Measurements from ENCODE around the gene CPO.

DNA sequence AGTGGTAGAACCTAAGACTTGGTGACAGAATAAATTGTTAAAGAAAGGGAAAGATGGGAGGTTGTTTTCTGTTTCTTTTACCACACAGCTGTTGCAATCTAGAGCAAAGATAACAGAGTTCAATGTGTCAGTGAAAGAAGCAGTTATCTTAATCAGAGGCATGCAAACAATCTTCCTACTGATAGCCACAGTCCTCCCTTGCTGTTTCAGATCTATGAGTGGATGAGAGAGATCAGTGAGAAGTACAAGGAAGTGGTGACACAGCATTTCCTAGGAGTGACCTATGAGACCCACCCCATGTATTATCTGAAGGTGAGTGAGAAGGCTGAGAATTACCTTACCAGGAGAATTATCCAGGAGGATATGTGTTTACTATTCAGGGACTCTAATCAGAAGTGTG is 15.9 kb downstream of the CPO start:
- TF ChIP-seq BACH2 (CRISPR knock-in tag; IDR thresholded peaks at IDR 0.05; ENCODE audit: borderline replicate concordance) (no peak), SNAI2 (CRISPR knock-in tag; IDR thresholded peaks at IDR 0.05) (no peak), ESRRG (CRISPR knock-in tag; IDR thresholded peaks at IDR 0.05) (no peak), OSR1 (CRISPR knock-in tag; IDR thresholded peaks at IDR 0.05) (no peak), ZNF8 (CRISPR knock-in tag; IDR thresholded peaks at IDR 0.05) (no peak), ARNTL (CRISPR knock-in tag; IDR thresholded peaks at IDR 0.05; ENCODE audit: borderline replicate concordance, low read depth) (no peak), ZNF70 (CRISPR knock-in tag; IDR thresholded peaks at IDR 0.05) (no peak), RARB (CRISPR knock-in tag; IDR thresholded peaks at IDR 0.05) (no peak), TOX (CRISPR knock-in tag; IDR thresholded peaks at IDR 0.05; ENCODE audit: borderline replicate concordance) (no peak), ZFP3 (CRISPR knock-in tag; IDR thresholded peaks at IDR 0.05) (no peak), GLIS3 (CRISPR knock-in tag; IDR thresholded peaks at IDR 0.05) (no peak)
- TF ChIP-seq, protein P1, sequence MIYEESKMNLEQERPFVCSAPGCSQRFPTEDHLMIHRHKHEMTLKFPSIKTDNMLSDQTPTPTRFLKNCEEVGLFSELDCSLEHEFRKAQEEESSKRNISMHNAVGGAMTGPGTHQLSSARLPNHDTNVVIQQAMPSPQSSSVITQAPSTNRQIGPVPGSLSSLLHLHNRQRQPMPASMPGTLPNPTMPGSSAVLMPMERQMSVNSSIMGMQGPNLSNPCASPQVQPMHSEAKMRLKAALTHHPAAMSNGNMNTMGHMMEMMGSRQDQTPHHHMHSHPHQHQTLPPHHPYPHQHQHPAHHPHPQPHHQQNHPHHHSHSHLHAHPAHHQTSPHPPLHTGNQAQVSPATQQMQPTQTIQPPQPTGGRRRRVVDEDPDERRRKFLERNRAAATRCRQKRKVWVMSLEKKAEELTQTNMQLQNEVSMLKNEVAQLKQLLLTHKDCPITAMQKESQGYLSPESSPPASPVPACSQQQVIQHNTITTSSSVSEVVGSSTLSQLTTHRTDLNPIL (CRISPR knock-in tag; IDR thresholded peaks at IDR 0.05; ENCODE audit: low read depth) = no peak
- TF ChIP-seq, protein P2, sequence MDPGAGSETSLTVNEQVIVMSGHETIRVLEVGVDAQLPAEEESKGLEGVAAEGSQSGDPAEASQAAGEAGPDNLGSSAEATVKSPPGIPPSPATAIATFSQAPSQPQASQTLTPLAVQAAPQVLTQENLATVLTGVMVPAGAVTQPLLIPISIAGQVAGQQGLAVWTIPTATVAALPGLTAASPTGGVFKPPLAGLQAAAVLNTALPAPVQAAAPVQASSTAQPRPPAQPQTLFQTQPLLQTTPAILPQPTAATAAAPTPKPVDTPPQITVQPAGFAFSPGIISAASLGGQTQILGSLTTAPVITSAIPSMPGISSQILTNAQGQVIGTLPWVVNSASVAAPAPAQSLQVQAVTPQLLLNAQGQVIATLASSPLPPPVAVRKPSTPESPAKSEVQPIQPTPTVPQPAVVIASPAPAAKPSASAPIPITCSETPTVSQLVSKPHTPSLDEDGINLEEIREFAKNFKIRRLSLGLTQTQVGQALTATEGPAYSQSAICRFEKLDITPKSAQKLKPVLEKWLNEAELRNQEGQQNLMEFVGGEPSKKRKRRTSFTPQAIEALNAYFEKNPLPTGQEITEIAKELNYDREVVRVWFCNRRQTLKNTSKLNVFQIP (CRISPR knock-in tag; IDR thresholded peaks at IDR 0.05; ENCODE audit: borderline replicate concordance, low read depth) = no peak
- TF ChIP-seq, protein P3, sequence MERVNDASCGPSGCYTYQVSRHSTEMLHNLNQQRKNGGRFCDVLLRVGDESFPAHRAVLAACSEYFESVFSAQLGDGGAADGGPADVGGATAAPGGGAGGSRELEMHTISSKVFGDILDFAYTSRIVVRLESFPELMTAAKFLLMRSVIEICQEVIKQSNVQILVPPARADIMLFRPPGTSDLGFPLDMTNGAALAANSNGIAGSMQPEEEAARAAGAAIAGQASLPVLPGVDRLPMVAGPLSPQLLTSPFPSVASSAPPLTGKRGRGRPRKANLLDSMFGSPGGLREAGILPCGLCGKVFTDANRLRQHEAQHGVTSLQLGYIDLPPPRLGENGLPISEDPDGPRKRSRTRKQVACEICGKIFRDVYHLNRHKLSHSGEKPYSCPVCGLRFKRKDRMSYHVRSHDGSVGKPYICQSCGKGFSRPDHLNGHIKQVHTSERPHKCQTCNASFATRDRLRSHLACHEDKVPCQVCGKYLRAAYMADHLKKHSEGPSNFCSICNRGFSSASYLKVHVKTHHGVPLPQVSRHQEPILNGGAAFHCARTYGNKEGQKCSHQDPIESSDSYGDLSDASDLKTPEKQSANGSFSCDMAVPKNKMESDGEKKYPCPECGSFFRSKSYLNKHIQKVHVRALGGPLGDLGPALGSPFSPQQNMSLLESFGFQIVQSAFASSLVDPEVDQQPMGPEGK (CRISPR knock-in tag; IDR thresholded peaks at IDR 0.05; ENCODE audit: borderline replicate concordance) = no peak

Measured in SK-N-SH treated with all-trans-retinoic acid at 6 μM for 48 hours (cell line).